ENCODE results near the gene TMEM132E. TPM values are rescaled to one million over a fixed set of nuclear protein-coding genes. Genes with fewer than 3 reads are reported as not detected.

TMEM132E gene
- total RNA-seq, 2 experiments from 2014 or later: 0.06 TPM; not detected in 1

DNA sequence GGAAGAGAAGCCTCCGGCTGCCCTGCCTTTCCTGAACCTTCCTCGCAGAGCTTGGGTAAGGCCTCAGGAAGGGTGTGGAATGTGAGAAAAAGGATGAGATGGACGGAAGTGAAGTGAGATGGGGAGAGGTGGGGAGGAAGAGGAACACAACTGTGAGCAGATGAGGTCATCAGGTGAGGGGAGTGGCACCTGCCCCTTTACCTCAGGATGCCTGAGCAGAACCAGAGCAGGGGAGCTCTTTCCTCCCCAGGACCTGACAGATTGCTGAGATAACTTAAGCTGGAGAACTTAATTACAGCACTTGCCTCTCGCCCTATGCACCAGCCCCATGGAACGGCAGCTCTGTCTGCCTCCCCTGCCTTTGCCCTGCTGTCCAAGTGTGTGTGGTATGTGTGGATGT is 29.8 kb downstream of the TMEM132E start:
- peaks cover 48% of the 10 kb centered on the region for H3K27me3 Mint-ChIP-seq
- H3K36me3 Mint-ChIP-seq: no peaks in the 10 kb centered on the region
- DNase-seq: no peak
- H3K27ac Mint-ChIP-seq: no peak overlapping the region
- no peaks in the 10 kb centered on the region for H3K9me3 Mint-ChIP-seq
- H3K4me1 Mint-ChIP-seq: no peaks in the 10 kb centered on the region
- no peak overlapping the region for H3K4me3 Mint-ChIP-seq

DNA sequence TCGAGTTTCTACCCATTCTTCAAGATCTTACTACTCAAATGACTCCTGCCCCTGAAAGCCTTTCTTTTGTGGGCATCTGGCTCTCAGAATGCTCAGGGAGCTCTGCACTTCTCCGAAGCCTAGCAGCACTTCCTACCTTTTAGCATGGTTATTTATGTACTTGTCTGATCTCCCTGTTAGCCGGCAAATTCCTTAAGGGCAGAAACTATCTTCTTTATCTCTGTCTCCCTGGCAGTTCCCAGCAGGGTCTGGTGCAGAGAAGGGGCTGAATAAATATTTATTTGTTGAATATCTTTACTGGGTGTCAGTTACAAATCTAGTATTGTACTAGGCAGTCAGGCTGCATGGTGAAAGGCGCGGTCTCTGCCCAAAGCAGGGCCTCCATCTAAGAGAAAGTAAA is 30.7 kb downstream of the TMEM132E start:
- no peak for DNase-seq
- Mint-ChIP-seq H3K9me3 (no peaks in the 10 kb centered on the region), H3K27me3 (peaks cover 54% of the 10 kb centered on the region), H3K4me1 (no peaks in the 10 kb centered on the region), H3K27ac (no peak overlapping the region), H3K36me3 (no peaks in the 10 kb centered on the region), H3K4me3 (no peak overlapping the region)

DNA sequence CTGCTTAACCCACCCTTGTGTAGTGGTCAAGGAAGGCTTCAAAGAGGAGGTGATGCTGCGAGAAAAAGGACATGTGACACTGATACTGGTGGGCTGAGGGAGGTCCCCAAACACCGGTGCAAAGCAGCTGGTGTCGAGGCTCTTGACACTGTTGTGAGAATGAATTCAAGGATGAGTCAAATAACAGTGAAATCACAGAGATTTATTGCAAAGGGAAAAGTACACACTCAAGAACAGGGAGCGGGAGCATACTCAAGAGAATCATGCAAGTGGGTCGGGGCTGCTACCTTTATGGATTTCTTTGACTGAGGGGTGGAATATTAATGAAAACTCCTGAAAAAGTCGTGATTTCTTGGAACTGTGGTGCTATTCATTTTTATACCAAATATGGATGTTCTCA is 31.1 kb downstream of the TMEM132E start:
- H3K27me3 Mint-ChIP-seq: peaks cover 58% of the 10 kb centered on the region
- DNase-seq: no peak
- no peaks in the 10 kb centered on the region for H3K9me3 Mint-ChIP-seq

DNA sequence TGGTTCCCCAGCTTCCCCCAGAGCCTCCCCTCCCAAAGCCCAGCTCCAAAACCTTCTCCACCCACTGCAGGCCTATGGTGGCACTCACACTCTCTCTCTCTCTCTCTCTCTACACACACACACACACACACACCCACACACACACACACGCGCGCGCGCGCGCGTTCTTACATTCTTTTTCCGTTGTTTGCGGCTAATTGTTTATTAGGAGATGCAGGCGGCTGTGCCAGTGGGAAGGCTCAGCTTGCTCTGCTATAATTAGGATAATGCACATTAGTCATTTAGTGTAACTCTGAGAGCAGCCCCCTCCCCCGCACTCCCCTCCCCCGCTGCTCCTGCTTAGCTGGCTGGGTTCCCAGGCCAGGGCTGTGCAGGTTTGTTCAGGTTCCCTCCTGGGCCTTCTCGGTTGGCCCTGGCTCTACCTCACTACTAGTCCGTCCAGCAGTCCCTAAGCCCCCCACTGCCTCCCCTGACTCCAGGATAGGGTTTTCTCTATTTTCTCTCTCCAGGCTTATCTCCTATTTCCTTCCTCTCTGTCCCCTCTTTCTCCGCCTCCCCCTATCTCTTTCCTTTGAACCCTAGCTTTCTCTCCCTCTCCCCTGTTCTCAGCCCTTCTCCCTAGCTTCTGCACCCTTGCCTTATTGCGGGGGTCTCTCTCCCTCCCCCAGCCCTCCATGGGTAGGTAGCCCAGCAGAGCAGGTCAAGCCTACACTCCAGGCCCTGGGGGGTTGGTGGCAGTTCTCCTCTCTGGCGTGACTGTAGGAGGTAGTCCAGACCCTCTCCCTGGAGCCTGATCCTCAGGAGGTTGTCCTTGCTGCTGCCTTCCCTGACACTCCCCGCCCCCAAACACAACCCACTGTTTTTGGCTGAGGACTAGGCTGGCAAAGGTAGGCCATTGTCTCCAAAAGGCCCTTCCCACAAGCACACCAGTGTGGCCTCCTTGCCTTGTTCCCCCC is 34.0 kb downstream of the TMEM132E start:
- H3K36me3 Mint-ChIP-seq: no peaks in the 10 kb centered on the region
- H3K9me3 Mint-ChIP-seq: no peaks in the 10 kb centered on the region
- peak overlapping the region; percentile 4 for H3K27ac Mint-ChIP-seq
- H3K4me1 Mint-ChIP-seq: no peaks in the 10 kb centered on the region
- H3K4me3 Mint-ChIP-seq: no peak overlapping the region
- no peak for DNase-seq
- peaks cover 62% of the 10 kb centered on the region for H3K27me3 Mint-ChIP-seq

More for the DNA sequence above, 31.1 kb downstream of the TMEM132E start:
- no peak overlapping the region for H3K27ac Mint-ChIP-seq
- H3K4me1 Mint-ChIP-seq: no peaks in the 10 kb centered on the region
- H3K4me3 Mint-ChIP-seq: no peak overlapping the region
- H3K36me3 Mint-ChIP-seq: no peaks in the 10 kb centered on the region

DNA sequence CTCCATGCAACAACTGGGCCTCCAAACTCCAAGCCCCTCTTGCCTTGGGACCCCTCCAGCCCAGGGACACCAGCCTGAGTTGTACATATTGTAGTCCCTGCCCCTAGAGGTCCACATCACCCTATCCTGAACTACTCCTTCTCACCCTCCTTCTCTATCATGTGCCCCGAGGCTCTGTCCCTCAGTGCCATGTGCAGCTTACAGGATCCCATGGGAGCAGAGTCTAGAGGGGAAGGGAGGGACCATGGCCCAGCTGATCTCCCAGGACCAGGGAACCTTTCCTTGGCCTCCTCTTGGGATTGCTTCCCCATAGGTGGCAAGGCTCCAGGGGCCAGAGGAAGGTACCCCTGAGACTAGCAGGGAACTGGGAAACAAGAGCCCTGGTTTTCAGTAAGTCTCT is 35.3 kb downstream of the TMEM132E start:
- Mint-ChIP-seq H3K9me3 (no peaks in the 10 kb centered on the region), H3K27ac (no peak overlapping the region), H3K27me3 (peaks cover 57% of the 10 kb centered on the region), H3K4me1 (no peaks in the 10 kb centered on the region), H3K36me3 (no peaks in the 10 kb centered on the region), H3K4me3 (no peak overlapping the region)
- DNase-seq: no peak

DNA sequence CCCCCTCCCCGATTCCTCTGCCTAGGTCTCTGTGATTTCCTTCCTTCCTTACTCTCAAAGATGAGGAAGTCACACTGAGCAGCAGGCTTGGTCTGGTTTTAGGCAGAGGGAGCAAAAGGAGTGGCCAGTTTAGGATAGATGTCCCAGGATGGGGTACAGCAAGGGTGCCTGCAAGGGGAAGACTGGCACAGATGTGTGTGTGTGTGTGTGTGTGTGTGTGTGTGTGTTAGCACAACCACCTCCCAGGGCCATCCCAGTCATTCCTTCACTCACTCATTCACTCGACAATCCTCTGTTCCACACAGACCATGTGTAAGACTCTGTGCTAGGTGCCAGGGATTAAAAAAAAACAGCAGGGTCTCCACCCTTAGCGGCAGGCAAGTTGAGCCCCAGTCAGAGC is 35.9 kb downstream of the TMEM132E start:
- DNase-seq: no peak
- peaks cover 52% of the 10 kb centered on the region for H3K27me3 Mint-ChIP-seq
- H3K4me3 Mint-ChIP-seq: no peak overlapping the region

DNA sequence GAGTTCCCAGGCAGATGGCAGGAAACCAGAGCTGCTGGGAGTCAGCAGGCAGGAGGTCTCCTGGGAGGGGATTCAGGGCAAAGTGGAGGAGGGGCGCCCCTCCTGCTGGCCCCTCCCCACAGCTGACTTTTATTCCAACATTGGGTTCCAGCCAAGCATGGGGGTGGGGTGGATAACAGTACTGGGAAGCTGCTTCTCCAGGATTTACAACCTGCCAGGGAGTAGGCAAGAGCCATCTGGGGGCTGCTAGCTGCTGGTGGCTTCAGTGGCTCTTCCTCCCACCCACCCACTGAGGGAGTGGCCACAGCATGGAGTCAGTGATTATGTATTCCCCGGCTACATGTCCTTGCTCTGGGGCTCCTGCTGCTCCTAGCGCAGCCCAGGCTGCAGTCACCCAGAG is 36.8 kb downstream of the TMEM132E start:
- H3K36me3 Mint-ChIP-seq: no peaks in the 10 kb centered on the region
- H3K4me1 Mint-ChIP-seq: no peaks in the 10 kb centered on the region
- no peak overlapping the region for H3K27ac Mint-ChIP-seq
- H3K9me3 Mint-ChIP-seq: no peaks in the 10 kb centered on the region
- no peak overlapping the region for H3K4me3 Mint-ChIP-seq
- H3K27me3 Mint-ChIP-seq: peaks cover 47% of the 10 kb centered on the region
- no peak for DNase-seq

More for the DNA sequence above, 35.9 kb downstream of the TMEM132E start:
- no peaks in the 10 kb centered on the region for H3K9me3 Mint-ChIP-seq
- H3K4me1 Mint-ChIP-seq: no peaks in the 10 kb centered on the region
- H3K27ac Mint-ChIP-seq: no peak overlapping the region
- H3K36me3 Mint-ChIP-seq: no peaks in the 10 kb centered on the region

DNA sequence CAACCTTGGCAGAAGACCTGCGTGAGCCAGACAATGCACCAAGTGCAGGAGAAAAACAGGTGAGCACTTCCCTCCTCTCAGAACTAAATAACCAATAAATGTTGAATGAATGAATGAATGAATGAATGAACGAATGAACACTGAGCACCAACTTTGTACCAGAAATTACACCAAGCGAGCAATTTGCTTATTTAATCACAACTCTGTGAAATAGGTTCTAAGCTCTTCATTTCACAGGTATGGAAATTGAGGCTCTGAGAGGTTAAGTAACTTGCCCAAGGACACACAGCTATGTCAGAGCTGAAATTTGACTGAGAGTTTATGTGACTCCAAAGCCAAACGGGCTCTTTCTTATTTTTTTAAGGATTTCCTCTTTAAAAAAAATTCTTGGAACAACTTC is 38.0 kb downstream of the TMEM132E start:
- Mint-ChIP-seq H3K4me1 (no peaks in the 10 kb centered on the region), H3K9me3 (no peaks in the 10 kb centered on the region), H3K27me3 (peaks cover 45% of the 10 kb centered on the region), H3K4me3 (no peak overlapping the region), H3K27ac (no peak overlapping the region), H3K36me3 (no peaks in the 10 kb centered on the region)
- no peak for DNase-seq

DNA sequence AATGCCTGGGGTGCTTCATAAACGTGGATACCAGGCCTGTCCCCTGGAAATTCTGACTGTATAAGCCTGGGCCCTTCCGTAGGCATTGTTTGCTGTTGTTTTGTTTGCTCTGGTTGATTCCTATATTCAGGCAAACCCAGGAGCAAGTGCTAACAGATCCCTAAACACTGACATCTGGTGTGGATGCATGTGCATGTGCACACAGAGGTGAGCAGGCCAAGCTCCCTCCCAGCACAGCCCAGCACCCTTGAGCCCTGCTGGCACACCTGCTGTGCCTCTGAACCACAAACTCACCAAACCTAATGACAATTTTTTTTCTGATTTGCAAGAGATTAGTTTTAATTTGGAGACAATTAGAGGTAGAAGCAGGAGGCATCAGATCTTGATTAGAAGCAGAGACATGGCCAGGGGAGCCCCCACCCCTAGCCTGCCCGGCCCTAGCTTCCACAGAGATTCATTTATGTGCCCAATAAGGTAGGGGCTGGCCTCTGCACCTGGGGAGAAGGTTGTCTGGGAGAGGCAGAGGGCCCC is 40.4 kb downstream of the TMEM132E start:
- Mint-ChIP-seq H3K27ac (no peak overlapping the region), H3K9me3 (no peaks in the 10 kb centered on the region)

DNA sequence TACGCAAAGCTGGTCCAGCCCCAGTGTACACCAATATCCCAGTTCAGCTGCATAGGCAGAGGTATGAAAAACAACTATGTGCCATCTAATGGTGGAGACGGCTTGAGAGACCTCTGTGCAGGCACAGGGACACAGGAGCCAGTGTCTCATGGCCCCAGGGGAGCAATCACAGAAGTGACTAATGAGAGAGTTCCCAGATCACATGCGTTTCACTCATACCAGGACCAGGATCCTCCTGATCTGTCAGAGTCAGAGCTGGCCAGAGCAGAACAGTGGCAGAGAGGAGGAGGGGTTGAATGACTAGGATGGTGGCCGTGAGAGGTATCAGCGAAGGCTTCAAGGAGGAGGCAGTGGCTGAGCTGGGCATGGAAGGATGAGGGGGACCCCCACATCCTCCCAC is 41.1 kb downstream of the TMEM132E start:
- peaks cover 53% of the 10 kb centered on the region for H3K27me3 Mint-ChIP-seq
- H3K9me3 Mint-ChIP-seq: no peaks in the 10 kb centered on the region
- H3K36me3 Mint-ChIP-seq: no peaks in the 10 kb centered on the region
- H3K4me3 Mint-ChIP-seq: no peak overlapping the region
- H3K27ac Mint-ChIP-seq: no peak overlapping the region
- no peak for DNase-seq
- no peaks in the 10 kb centered on the region for H3K4me1 Mint-ChIP-seq

More for the DNA sequence above, 40.4 kb downstream of the TMEM132E start:
- DNase-seq: no peak
- no peak overlapping the region for H3K4me3 Mint-ChIP-seq
- no peaks in the 10 kb centered on the region for H3K4me1 Mint-ChIP-seq
- peaks cover 50% of the 10 kb centered on the region for H3K27me3 Mint-ChIP-seq
- no peaks in the 10 kb centered on the region for H3K36me3 Mint-ChIP-seq

DNA sequence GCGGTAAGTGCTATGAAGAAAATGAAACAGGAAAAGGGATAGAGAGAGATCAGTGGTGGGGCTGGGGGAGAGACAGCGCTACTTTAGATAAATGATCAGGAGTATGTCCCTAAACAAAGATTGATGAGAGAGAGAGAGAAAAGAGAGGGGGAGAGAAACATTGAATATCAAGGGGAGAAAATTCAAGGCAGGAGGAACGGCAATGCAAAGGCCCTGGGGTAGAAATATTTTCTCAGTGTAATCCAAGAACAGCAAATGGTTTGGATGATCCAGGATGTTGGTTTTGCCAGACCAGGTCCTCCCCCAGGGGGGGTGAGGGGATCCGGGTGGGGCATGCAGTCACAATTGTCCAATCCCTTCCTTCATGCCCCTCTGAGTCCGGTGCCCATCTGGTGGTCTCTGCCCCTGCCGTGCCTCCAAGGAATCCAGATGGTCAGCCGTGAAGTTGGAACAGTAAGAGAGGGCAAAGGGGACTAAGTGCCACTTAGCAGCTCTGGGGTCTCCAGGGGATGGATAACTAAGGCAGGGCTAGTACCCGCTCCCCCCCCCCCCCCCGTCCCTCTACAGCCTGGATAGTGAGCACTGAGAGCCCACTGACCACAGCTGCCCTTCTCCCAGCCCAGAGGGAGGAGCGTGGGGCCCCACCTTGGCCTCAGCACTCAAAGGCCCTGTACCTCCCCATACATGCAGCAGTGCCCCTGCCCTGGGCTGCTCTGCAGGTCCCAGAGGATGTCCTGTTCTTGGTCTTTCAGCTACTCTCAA is 43.7 kb downstream of the TMEM132E start:
- DNase-seq: no peak
- H3K27ac Mint-ChIP-seq: no peak overlapping the region
- no peaks in the 10 kb centered on the region for H3K4me1 Mint-ChIP-seq
- peaks cover 58% of the 10 kb centered on the region for H3K27me3 Mint-ChIP-seq
- H3K9me3 Mint-ChIP-seq: no peaks in the 10 kb centered on the region
- H3K36me3 Mint-ChIP-seq: no peaks in the 10 kb centered on the region
- no peak overlapping the region for H3K4me3 Mint-ChIP-seq

DNA sequence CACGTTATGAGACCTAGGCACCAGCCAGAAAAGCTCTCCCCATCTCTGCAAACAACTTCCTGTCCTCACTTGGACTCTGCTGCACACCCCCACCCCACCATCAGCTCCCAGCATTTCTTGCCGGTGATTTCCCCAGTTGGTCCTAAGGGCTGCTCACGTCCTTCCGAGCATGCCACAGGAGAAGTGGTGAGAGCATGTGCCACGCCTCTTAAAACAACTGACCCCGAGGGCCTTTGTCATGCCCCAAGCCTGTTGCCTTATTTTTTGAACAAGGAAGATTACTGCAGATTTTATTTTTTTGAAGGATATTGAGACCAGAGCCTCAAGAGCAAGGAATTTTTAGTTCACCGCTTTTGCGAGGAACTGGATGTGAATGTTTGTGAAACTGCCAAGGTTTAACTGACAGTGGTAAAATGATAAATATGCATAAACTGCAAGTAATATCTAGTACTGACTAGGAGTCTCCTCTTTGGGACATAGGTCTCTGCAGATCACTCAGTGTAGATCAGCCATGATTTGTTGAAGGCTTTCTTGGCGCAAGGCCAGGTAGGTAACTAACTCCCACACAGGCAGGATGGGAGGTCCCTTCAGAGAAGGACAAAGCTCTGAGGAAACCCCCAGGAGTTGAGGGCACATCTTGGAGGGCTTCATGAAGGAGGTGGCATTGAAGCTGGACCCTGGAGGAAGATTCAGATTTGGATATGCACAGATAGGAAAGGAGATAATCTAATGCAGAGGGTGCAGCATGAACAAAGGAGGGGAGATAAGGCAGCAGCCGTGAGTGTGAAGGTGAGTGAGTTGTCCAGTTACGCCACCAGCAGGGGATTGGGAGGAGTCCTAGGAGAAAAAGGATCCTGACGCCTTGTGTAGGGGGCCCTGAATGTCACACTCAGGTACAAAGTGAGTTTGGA is 44.7 kb downstream of the TMEM132E start:
- Mint-ChIP-seq H3K9me3 (no peaks in the 10 kb centered on the region), H3K4me3 (no peak overlapping the region), H3K36me3 (no peaks in the 10 kb centered on the region), H3K27ac (no peak overlapping the region), H3K27me3 (peaks cover 64% of the 10 kb centered on the region), H3K4me1 (no peaks in the 10 kb centered on the region)
- no peak for DNase-seq

DNA sequence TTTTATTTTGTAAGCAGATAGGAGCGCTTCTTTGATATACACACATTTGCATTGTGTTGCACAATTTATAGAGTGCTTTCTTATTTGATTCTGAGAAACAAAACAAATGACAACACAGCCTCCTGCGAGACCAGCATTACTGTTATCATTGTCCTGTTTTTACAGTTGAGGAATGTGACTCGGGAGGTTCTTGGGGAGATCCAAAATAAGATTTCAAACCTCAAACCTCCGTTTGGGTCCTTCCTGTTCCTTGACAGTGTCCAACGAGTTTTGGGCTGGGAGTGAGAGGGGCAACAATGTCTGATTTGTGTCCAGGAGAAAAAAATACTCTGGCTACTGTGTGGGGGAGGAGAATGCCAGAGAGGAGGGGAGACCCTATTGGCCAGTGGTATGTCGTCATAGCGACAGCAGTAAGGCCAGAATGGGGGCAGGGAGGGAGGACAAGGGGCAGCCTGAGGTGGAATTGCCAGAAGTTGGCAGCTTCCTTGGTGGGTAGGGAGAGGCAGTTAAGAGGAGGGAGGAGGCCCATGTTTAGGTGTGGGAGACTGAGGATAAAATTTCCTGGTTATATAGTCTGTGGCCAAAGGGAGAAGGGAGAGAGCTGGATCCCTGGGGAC is 45.5 kb downstream of the TMEM132E start:
- Mint-ChIP-seq H3K9me3 (no peaks in the 10 kb centered on the region), H3K27ac (no peak overlapping the region), H3K27me3 (peaks cover 61% of the 10 kb centered on the region), H3K36me3 (no peaks in the 10 kb centered on the region), H3K4me3 (no peak overlapping the region), H3K4me1 (no peaks in the 10 kb centered on the region)
- DNase-seq: no peak

DNA sequence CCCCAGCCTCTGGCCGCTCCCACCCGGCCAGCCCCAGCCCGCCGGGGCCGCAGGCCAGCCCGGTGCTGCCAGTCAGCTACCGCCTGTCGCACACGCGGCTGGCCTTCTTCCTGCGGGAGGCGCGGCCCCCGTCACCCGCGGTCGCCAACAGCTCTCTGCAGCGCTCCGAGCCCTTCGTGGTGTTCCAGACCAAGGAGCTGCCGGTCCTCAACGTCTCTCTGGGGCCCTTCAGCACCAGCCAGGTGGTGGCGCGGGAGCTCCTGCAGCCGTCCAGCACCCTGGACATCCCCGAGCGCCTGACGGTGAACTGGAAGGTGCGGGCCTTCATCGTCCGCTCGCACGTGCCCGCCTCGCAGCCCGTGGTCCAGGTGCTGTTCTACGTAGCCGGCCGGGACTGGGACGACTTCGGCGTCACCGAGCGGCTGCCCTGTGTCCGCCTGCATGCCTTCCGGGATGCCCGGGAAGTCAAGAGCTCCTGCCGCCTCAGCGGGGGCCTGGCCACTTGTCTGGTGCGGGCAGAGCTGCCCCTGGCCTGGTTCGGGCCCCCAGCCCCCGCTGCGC is 46.8 kb downstream of the TMEM132E start:
- no peak overlapping the region for H3K27ac Mint-ChIP-seq
- H3K27me3 Mint-ChIP-seq: peaks cover 57% of the 10 kb centered on the region
- H3K36me3 Mint-ChIP-seq: no peaks in the 10 kb centered on the region
- H3K4me1 Mint-ChIP-seq: no peaks in the 10 kb centered on the region
- no peaks in the 10 kb centered on the region for H3K9me3 Mint-ChIP-seq
- no peak for DNase-seq
- H3K4me3 Mint-ChIP-seq: no peak overlapping the region

Measured in activated naive CD8-positive, alpha-beta T cell treated with anti-CD3 and anti-CD28 coated beads for 36 hours (primary cell).